NCI-H1048 (cell line): Measurements from ENCODE around the gene CCT6B.

Source experiments
- DNase-seq: peaks from one replicate; lab custom pipeline; 2025; lab: John Stamatoyannopoulos, UW

Gene CCT6B

DNA sequence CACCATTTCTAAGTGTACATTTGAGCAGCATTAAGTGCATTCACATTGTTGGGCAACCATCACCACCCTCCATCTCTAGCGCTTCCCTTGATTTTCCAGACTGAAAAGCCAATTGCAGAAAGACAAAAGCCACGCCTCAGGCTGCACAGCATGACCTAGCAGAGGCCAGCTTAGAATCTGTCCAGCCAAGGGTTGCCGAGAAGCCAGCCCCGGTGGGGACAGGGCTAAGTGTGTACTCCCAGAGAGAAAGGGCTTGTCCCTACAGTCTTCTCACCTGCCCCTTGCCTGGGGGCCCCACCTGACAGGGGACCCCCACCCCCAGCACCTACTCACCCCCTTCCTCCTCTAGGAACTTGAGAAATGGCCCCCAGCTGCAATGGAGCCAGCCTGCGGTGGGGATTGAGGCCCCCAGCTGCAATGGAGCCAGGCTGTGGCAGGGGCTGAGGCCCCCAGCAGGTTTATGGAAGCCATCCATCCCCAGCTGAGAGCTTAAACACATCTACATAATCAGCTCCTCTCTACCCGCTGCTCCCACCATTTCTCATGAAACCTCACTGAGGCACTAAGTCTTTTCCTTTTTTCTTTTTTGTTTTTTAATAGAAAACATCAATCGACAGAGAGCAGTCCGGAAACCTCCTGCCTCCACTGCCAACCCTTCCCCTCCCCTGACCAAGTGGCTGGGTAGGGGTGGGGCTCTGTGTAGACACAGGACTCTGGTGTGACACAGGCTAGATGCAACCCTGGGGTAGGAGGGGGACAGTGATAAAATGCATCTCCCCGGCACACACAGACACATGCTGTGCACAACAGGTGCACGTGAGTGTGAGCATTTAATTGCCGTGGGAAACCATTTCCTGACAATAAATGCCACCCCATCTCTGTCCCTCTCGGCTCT lies 77.9 kb downstream of the CCT6B start:
- no peak for DNase-seq

DNA sequence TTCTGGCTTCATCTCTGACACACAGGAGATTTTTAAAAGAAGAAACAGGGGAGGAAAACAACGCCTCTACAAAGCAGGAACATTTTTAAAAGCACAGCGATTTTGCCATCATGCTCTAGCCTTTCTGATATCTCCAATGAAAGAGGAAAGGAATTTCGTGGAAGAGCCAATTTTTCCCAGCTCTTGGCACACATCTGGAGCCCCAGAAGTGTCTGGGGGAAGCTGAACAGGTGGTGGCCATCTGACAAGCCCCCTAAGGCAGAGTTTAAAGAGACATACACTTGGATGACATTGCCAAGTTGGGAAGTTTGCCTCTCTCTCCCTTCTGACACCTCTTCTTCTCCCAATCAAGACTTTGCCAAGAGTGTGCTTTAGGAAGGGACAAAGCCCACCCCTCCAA lies 82.1 kb downstream of the CCT6B start:
- no peak for DNase-seq
